ENCODE measurements around the gene SLC16A10.

Gene SLC16A10, protein sequence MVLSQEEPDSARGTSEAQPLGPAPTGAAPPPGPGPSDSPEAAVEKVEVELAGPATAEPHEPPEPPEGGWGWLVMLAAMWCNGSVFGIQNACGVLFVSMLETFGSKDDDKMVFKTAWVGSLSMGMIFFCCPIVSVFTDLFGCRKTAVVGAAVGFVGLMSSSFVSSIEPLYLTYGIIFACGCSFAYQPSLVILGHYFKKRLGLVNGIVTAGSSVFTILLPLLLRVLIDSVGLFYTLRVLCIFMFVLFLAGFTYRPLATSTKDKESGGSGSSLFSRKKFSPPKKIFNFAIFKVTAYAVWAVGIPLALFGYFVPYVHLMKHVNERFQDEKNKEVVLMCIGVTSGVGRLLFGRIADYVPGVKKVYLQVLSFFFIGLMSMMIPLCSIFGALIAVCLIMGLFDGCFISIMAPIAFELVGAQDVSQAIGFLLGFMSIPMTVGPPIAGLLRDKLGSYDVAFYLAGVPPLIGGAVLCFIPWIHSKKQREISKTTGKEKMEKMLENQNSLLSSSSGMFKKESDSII

DNA sequence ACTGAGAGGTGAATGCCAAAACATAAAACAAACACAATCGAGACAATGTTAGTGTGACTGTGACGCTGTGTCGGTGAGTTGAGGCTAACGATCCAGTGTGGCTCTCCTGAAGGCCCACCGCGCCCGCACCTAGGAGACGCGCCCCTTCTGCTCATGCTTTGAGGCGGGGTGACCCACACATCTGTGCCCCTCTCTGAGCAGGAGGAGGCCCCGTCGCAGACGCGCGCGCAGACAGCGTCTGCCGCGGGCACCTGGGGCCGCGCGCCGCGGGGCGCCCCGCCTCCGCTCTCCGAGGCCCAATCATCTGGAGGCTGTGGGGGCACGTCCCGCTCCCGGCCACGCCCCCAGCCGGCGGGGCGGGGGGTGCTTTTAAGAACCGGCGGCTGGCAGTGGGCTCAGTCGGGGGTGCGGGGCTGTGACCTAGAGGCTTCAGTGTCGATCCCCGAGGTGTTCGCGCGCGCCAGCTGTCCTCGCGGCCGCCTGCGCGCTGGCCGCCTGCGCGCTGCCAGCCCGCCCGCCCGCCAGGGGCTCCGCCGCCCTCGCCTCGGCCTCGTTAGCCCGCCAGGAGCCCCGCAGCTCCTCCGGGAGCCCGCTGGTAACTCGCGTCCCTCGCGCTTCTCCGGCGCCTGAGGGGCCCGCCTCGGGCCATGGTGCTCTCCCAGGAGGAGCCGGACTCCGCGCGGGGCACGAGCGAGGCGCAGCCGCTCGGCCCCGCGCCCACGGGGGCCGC, at the start of gene SLC16A10:
SLC16A10 (plus strand) TSS at position 398 of the 730 bp plus-strand sequence; CDS start at position 648, 250 bp downstream.
- TF ChIP-seq GATA2 (IDR thresholded peaks at IDR 0.05; ENCODE audit: low read depth, low read length) (no peak), GATA3 (IDR thresholded peaks at IDR 0.05; ENCODE audit: low read depth, low read length) (no peak)

DNA sequence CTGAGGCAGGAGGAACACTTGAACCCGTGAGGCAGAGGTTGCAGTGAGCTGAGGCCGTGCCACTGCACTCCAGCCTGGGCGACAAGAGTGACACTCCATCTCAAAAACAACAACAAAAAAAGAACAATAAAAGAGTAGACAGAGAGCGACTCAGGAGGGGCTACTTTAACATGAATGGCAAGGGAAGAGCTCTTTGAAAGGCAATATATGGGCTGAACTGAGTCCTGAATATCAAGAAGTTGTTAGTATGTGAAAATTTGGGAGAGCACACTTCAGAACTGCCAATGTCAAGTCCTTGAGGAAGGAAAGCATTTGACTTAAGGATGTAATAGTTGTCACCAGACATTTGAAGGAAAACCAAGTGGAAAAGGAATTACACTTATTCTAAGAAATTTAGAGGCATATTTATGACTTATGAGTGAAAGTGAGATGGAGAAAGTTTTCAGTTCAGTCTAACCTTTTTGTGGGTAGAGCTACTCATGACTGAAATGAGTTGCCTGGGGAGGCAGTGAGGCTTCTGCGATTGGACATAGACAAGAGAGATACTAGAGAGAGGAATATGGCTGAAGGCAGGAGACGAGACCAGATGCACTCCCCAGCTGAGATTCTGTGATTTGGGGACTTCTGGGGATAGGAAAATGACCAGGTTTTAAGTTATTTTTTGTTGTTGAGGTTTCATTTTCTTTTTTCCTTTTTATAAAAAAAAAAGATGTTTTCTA, 48.6 kb upstream of the SLC16A10 start:
- TF ChIP-seq GATA3 (IDR thresholded peaks at IDR 0.05; ENCODE audit: low read depth, low read length): no peak
- TF ChIP-seq GATA2 (IDR thresholded peaks at IDR 0.05; ENCODE audit: low read depth, low read length): no peak

DNA sequence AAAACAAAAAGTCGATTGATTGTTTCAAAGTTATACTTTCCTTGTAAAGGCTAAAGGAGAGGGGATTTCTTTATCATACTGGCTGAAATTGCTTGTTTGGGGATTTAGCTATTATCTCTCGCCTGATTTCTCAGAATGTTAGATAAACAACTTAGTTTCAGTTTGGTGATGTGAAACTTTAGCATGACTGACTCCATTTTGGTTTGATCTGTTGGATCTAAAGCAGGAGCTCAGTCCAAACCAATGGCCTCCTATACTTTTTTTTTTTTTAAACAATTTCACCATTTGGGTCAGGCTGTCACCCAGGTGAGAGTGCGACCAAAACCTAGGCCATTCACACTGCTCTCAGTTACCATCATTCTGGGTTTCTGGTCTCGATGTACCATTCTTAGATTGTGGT, 45.4 kb upstream of the SLC16A10 start:
- TF ChIP-seq GATA2 (IDR thresholded peaks at IDR 0.05; ENCODE audit: low read depth, low read length) (no peak), GATA3 (IDR thresholded peaks at IDR 0.05; ENCODE audit: low read depth, low read length) (no peak)

DNA sequence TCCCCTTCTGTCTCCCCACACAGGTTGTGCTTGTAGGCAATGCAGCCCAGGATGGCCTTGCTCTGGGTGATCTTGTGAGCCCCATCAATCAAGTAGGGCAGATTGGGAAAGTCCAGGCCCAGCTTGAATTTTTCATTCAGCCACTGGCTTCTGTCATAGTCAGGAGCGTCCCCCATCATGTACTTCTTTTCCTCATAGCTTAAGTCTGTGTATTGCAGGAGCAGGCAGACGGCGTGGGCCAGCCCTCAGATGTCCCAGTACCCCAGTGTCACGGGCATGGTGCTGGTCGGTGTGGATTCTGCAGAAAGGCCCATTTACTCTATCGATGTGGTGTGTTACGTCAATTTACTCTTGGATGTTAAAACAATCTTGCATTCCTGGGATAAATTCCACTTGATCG, 40.1 kb upstream of the SLC16A10 start:
- no peak for TF ChIP-seq GATA2 (IDR thresholded peaks at IDR 0.05; ENCODE audit: low read depth, low read length)
- TF ChIP-seq GATA3 (IDR thresholded peaks at IDR 0.05; ENCODE audit: low read depth, low read length): no peak

DNA sequence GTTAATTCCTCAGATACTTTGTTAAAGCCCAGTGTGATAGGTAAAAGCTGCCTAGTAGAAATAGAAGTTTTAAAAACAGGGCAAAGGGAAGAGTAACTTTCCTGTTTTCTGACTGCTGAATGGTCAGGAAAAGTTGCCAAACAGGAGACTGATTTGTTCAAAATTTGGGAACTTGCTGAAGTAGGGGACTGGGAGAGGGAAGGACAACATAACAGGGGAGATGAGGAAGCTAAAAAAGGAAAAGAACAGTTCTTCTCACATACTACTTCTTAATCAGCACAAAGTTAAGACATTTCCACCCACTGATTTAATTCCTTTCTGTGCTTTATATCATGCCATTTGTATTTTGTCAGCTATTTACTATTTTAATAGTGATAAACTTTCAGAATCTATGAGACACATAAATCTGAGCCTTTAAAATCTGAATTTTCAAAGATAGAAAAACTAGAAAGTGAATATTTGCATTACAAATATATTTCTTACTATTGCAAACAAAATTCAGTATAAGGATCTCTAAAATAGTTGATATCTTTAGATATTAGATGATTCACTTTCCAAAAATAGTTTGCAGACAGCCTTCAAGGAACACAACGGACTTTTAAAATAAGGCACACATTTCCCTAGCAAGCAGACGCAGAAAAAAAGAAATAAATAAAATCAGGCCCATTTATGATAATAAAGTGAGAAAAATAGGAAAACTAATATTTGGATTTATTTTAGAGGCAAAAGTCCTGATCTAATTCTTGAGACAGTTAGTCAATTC, 36.9 kb upstream of the SLC16A10 start:
- no peak for TF ChIP-seq GATA2 (IDR thresholded peaks at IDR 0.05; ENCODE audit: low read depth, low read length)
- no peak for TF ChIP-seq GATA3 (IDR thresholded peaks at IDR 0.05; ENCODE audit: low read depth, low read length)

DNA sequence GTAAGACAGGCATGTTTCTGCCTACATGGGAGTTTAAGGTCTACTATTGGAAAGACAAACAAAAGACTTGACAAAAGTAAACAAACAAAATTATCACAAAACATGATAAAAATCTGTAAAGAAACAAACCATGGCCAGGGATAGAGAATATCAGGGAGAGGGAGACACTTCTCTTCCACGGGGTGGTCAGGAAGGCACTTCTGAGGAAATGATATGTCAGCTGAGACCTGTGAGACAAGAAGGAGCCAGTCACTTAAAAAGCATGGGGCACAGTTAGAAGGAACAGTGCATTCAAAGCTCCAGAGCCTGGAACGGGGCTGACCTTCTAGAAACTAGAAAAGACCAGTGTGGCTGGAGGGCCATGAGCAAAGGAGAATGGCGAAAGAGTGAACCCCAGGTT, 35.1 kb upstream of the SLC16A10 start:
- TF ChIP-seq GATA3 (IDR thresholded peaks at IDR 0.05; ENCODE audit: low read depth, low read length) (no peak), GATA2 (IDR thresholded peaks at IDR 0.05; ENCODE audit: low read depth, low read length) (no peak)

DNA sequence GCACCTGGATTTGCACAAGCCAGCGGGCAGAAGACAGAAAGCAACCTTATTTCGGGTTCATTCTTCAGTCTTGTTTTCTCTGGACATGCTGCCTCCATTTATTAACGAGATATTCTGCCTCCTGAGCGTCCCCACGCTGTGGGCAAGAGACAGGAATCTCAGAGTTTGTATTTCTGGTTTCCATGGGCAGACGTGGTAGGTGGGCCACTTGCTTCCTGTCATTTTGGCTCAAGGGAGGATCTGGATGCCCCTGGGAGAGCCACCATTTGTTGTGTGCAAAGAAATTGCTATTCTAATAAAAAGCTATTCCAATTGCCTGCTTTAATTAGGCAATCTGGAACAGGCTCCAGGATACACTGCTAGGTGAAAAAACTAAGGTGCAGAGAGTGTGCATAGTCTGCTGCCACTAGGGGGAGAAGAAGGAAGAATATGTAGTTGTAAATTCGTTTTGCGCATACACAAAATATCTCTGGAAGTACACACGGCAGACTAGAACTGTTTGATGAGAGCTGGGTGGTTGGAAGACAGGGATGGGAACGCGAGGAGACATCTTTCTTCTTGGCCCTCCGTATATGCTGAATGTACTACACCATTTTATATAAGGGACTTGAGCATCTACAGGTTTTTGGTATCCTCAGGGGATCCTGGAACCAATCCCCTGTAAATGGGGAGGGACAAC, 30.1 kb upstream of the SLC16A10 start:
- TF ChIP-seq GATA2 (IDR thresholded peaks at IDR 0.05; ENCODE audit: low read depth, low read length) (no peak), GATA3 (IDR thresholded peaks at IDR 0.05; ENCODE audit: low read depth, low read length) (no peak)

DNA sequence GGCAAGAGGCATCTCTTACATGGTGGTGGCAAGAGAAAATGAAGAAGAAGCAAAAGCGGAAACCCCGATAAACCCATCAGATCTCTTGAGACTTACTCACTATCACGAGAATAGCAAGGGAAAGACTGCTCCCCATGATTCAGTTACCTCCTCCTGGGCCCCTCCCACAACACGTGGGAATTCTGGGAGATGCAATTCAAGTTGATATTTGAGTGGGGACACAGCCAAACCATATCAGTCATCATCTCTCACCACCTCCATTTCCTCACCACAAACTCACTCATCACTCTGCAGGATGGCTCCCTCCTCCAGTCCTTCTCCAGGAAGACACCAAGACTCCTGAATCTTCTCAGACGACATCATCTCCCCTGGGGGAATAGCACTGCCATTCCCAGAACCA, 25.8 kb upstream of the SLC16A10 start:
- TF ChIP-seq GATA3 (IDR thresholded peaks at IDR 0.05; ENCODE audit: low read depth, low read length) (no peak), GATA2 (IDR thresholded peaks at IDR 0.05; ENCODE audit: low read depth, low read length) (no peak)

DNA sequence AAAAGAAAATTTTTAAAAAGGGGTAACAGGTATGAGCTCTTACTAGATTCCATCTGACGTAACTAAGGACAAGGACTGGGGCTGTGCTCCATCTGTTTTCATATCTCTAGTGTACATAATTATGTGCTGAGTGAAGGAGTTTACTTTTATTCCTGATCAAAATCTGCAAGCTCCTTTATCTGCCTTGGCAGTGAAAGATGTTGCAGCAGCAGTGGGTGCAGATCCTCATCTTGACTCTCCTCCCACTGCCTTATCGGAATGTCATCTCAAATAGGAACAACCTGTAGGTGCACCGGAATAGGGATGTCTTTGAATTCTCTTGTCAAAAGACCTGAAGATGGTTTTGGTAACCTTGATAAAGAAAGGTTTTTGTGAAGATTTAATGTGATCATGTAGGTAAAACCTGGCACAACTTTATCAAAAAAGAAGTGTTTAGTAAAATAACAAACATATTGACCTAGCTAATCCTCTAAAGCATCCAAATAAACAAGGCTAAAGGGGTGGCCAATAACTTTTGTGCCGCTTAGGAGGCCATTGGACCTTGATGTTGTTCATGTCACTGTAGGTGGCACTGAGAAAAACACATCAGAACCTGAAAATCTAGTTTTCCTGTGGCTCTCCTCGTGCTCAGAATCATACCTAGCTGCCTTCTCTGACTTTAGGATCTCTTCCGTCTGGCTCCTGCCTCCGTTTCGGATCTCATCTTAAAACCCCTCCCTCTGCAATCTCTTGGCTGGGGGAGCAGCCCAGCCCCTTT, 19.0 kb upstream of the SLC16A10 start:
- no peak for TF ChIP-seq GATA3 (IDR thresholded peaks at IDR 0.05; ENCODE audit: low read depth, low read length)
- TF ChIP-seq GATA2 (IDR thresholded peaks at IDR 0.05; ENCODE audit: low read depth, low read length): peak; percentile 33; the same call in 1 of the 2 replicates

DNA sequence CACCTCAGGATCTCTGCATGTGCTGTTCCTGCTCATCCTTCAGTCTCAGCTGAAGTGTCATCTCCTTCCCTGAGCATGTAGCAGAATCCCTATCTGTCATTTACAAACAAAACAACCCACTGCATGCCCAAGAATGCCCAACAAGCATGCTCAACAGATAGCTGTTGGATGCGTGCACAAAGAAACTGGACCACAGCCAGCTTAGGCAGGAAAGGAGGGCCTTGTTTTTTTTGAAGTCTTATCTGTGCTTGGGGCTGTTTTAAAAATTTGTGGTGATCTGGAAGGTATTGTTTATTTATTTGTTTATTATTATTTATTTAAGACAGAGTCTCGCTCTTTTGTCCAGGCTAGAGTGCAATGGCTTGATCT, 18.5 kb upstream of the SLC16A10 start:
- TF ChIP-seq GATA2 (IDR thresholded peaks at IDR 0.05; ENCODE audit: low read depth, low read length): no peak
- TF ChIP-seq GATA3 (IDR thresholded peaks at IDR 0.05; ENCODE audit: low read depth, low read length): no peak

DNA sequence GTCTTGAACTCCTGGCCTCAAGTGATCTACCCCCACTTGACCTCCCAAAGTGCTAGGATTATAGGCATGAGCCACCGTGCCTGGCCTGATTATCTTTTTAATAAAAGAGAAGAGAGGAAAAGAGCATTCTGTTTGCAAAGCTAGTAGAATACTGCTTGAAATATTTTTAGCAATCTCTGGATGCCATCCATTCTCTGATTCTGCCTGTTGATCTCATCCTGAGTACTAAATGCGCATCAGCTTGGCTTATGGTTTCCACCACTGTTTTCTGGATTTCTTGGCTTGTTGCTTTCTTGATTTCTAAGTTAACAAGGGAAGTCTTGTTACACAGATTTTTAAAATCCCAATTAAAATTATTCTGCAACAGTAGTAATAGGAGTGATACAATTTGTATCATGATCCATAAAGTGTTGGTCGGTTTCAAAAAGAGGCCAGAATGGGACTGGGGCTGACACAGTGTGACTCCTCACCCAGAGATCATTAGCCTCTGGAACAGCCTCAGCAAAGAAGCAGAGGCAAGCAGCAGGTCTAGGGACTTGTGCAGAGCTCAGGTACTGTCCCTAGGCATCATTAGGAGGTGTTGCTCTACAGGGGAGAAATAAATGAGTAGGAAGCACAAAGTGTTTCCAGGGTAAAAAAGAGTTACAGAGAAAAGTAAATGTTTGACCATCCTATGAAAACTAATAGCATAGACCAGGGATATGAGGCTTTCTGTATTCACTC, 17.8 kb upstream of the SLC16A10 start:
- TF ChIP-seq GATA3 (IDR thresholded peaks at IDR 0.05; ENCODE audit: low read depth, low read length) (no peak), GATA2 (IDR thresholded peaks at IDR 0.05; ENCODE audit: low read depth, low read length) (no peak)
